ENCODE measurements around the gene NUDT7. TPM values are rescaled to one million over a fixed set of nuclear protein-coding genes. Genes with fewer than 3 reads are reported as not detected.

The NUDT7 gene
- total and polyA plus RNA-seq, 4 donors: 3.8 to 28.7 (median 10.1) TPM

DNA sequence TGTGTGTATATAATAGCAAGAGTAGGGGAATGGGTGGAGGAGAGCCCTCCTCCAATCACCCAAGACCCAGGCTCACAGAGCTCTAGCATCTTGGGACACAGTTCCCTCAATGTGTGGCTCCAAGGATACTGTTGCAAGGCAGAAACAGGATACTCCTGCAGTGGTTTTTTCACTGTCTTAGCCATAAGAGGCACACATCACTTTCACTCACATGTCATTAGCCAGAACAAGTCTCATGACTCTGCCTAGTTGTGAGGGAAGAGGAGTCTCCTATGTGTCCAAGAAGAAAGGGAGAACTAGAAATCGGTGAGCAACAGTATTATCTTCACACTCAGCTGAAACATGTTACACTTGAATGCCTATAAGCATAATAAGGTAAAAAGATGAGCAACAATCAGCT lies 11.1 kb upstream of the NUDT7 start:
- no peaks in the 10 kb centered on the region for H3K4me1 ChIP-seq (ENCODE audit: control insufficient read depth in 1 of 2, insufficient read depth in 2 of 2, low read length in 2 of 2)
- intact Hi-C loops (cut with DNase I): no loop called here
- H3K36me3 ChIP-seq (ENCODE audit: control insufficient read depth in 1 of 2, insufficient read depth in 2 of 2, low read length in 1 of 2): no peaks in the 10 kb centered on the region
- H3K27me3 ChIP-seq (ENCODE audit: control insufficient read depth in 1 of 2, insufficient read depth in 2 of 2, low read length in 1 of 2): no peaks in the 10 kb centered on the region
- peaks cover 2% of the 10 kb centered on the region for H3K9me3 ChIP-seq (ENCODE audit: control insufficient read depth, low read length)
- H3K27ac ChIP-seq (ENCODE audit: low read depth in 1 of 2, low read length in 2 of 2): no peak overlapping the region
- no peak for DNase-seq
- 87 to 88% methylated on average over 1 of the region's 1 CpG for WGBS, 2 donors
- ATAC-seq (ENCODE audit: low FRiP score): no peak
- no peak overlapping the region for H3K4me3 ChIP-seq (ENCODE audit: low read length in 2 of 2)

DNA sequence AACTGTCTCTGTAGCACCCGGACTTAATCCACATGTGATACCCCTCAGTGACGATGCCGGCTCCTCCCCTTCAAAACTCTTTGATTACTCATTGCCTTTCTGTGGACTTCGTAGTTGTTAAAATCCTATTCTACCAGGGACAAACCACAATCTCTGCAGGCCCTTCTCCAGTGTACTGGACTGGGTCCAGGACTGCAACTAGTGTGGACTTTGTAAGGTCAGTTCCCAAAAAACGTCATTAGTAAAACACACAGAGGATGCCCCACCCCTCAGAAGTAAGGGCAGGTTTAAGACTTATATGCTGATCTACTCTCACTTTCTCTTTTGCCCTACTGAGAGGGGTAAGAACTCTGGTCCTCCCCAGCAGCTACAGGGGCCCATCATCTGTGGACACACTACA lies 10.5 kb upstream of the NUDT7 start:
- DNase-seq (no peak), ATAC-seq (ENCODE audit: low FRiP score) (no peak)
- no peaks in the 10 kb centered on the region for H3K36me3 ChIP-seq (ENCODE audit: control insufficient read depth in 1 of 2, insufficient read depth in 2 of 2, low read length in 1 of 2)
- intact Hi-C loops (cut with DNase I): no loop called here
- no peak overlapping the region for H3K27ac ChIP-seq (ENCODE audit: low read depth in 1 of 2, low read length in 2 of 2)
- no peaks in the 10 kb centered on the region for H3K27me3 ChIP-seq (ENCODE audit: control insufficient read depth in 1 of 2, insufficient read depth in 2 of 2, low read length in 1 of 2)
- no peaks in the 10 kb centered on the region for H3K4me1 ChIP-seq (ENCODE audit: control insufficient read depth in 1 of 2, insufficient read depth in 2 of 2, low read length in 2 of 2)
- no peak overlapping the region for H3K4me3 ChIP-seq (ENCODE audit: low read length in 2 of 2)
- H3K9me3 ChIP-seq (ENCODE audit: control insufficient read depth, low read length): peaks cover 2% of the 10 kb centered on the region
- 45 to 62% methylated on average over 5 of the region's 5 CpGs for WGBS, 2 donors

DNA sequence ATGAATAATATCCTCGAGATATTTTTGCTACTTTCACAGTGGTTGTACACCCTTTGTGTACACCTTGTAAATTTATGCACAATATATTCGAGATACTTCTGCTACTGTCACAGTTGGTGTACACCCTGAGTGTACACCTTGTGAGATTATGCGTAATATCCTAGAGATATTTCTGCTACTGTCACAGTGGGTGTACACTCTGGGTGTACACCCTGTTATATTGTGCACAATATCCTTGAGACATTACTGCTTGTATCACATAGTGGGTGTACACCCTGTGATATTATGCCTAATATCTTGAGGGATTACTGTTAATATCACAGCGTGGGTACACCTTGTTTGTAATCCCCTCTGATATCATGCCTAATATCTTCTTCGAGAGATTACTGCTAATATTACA lies 7.2 kb upstream of the NUDT7 start:
- ATAC-seq (ENCODE audit: low FRiP score): no peak
- Histone ChIP-seq H3K36me3 (ENCODE audit: control insufficient read depth in 1 of 2, insufficient read depth in 2 of 2, low read length in 1 of 2) (no peaks in the 10 kb centered on the region), H3K4me3 (ENCODE audit: low read length in 2 of 2) (no peak overlapping the region), H3K9me3 (ENCODE audit: control insufficient read depth, low read length) (peaks cover 2% of the 10 kb centered on the region), H3K27ac (ENCODE audit: low read depth in 1 of 2, low read length in 2 of 2) (no peak overlapping the region), H3K4me1 (ENCODE audit: control insufficient read depth in 1 of 2, insufficient read depth in 2 of 2, low read length in 2 of 2) (no peaks in the 10 kb centered on the region), H3K27me3 (ENCODE audit: control insufficient read depth in 1 of 2, insufficient read depth in 2 of 2, low read length in 1 of 2) (no peaks in the 10 kb centered on the region)
- no peak for DNase-seq
- 88 to 90% methylated on average over 5 of the region's 5 CpGs for WGBS, 2 donors
- intact Hi-C loops (cut with DNase I): no loop called here

DNA sequence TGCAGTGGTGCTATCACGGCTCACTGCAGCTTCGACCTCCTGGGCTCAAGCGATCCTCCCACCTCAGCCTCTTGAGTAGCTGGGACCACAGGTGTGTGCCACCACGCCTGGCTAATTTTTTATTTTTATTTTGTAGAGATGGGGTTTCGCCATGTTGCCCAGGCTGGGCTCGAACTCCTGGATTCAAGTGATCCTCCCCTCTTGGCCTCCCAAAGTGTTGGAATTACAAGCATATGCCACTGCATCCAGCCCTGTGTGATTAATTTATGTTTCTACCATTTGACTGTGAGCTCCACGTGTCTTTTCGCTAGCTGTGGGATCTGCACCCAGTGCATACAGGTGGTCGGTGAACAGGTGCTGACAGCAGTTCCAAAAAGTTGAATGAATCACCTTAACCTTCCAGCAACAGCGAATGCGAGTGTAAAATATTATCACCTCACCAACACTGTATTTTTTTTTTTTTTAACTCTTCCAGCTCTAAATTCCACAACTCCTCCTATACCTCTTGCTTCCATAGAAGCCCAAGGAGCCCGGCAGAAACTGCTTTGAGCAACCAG lies 484 bp upstream of the NUDT7 start:
- Histone ChIP-seq H3K4me1 (ENCODE audit: control insufficient read depth in 1 of 2, insufficient read depth in 2 of 2, low read length in 2 of 2) (no peaks in the 10 kb centered on the region), H3K27ac (ENCODE audit: low read depth in 1 of 2, low read length in 2 of 2) (no peak overlapping the region), H3K36me3 (ENCODE audit: control insufficient read depth in 1 of 2, insufficient read depth in 2 of 2, low read length in 1 of 2) (no peaks in the 10 kb centered on the region), H3K4me3 (ENCODE audit: low read length in 2 of 2) (no peak overlapping the region), H3K9me3 (ENCODE audit: control insufficient read depth, low read length) (no peaks in the 10 kb centered on the region), H3K27me3 (ENCODE audit: control insufficient read depth in 1 of 2, insufficient read depth in 2 of 2, low read length in 1 of 2) (no peaks in the 10 kb centered on the region)
- WGBS, 2 donors: 61 to 62% methylated on average over 12 of the region's 12 CpGs
- no peak for DNase-seq
- intact Hi-C loops (cut with DNase I): loop anchor here in 1 of 2 donors (2.0 to 5.0 kb wide), 2 partner anchors 250 to 281 kb away; no protein-coding TSS in a partner anchor
- ATAC-seq (ENCODE audit: low FRiP score): no peak

DNA sequence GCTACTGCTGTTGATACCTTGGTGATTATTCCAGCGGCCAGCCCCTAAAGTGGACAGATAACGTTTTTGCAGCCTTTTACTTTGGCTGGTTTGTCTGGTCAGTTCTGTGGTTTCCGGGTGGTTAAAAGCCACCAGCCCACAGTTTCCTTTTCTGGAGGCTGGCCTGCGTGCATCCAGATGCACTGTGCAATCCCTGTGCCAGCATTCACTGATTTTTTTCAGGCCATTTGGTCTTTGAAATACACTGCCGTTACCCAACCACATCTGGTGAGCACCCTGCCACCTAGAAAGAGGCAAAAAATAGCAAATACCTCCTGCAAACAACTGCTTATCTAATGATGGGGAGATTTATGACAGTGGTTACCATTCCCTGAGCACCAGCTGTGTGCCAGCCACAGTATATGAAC lies 797 bp downstream of the NUDT7 start:
- intact Hi-C loops (cut with DNase I): loop anchor here in 1 of 2 donors (2.0 to 5.0 kb wide), 2 partner anchors 249 to 280 kb away; no protein-coding TSS in a partner anchor
- no peaks in the 10 kb centered on the region for H3K9me3 ChIP-seq (ENCODE audit: control insufficient read depth, low read length)
- WGBS, 2 donors: 0% methylated on average over 5 of the region's 5 CpGs
- peak overlapping the region in 1 of 2 donors; percentile 90 for H3K27ac ChIP-seq (ENCODE audit: low read depth in 1 of 2, low read length in 2 of 2)
- H3K4me1 ChIP-seq (ENCODE audit: control insufficient read depth in 1 of 2, insufficient read depth in 2 of 2, low read length in 2 of 2): no peaks in the 10 kb centered on the region
- H3K36me3 ChIP-seq (ENCODE audit: control insufficient read depth in 1 of 2, insufficient read depth in 2 of 2, low read length in 1 of 2): no peaks in the 10 kb centered on the region
- DNase-seq (peak in 1 of 2 donors; percentile 50), ATAC-seq (ENCODE audit: low FRiP score) (peak; percentile 40)
- H3K4me3 ChIP-seq (ENCODE audit: low read length in 2 of 2): peak overlapping the region; percentile 48 to 87
- H3K27me3 ChIP-seq (ENCODE audit: control insufficient read depth in 1 of 2, insufficient read depth in 2 of 2, low read length in 1 of 2): no peaks in the 10 kb centered on the region

DNA sequence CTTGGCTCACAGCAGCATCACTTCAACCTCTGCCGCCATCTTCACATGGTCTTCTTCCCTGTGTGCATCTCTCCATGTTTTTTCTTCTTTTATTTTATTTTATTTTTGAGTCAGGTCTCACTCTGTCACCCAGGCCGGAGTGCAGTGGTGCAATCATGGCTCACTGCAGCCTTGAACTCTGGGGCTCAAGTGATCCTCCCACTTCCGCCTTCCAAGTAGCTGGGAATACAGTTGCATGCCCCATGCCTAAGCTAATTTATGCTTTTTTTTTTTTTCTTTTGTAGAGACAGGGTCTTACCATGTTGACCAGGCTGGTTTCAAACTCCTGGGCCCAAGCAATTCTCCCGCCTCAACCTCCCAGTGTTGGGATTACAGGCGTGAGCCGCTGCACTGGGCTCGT lies 1.9 kb downstream of the NUDT7 start:
- WGBS, 2 donors: 97 to 99% methylated on average over 7 of the region's 7 CpGs

DNA sequence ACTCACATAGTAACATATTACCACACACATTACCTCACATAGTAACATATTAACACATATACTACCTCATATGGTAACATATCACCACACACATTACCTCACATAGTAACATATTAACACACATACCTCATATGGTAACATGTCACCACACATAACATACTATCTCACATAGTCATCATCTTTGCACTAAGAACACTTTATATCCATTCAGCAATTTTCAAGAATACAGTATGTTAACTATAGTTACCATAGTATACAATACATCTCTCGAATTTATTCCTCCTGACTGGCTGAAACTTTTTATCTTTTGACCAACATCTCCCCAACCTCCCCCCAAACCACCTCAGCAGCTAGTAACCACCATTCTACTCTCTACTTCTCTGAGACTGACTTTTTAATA lies 7.6 kb downstream of the NUDT7 start:
- intact Hi-C loops (cut with DNase I): loop anchor here in 1 of 2 donors (5.0 kb wide), 1 partner anchor 32 kb away; no protein-coding TSS in a partner anchor
- no peak for DNase-seq
- 0% methylated on average over 1 of the region's 1 CpG for whole genome bisulfite sequencing, 2 donors

More for the DNA sequence above, 1.9 kb downstream of the NUDT7 start:
- no peak overlapping the region for H3K27ac ChIP-seq (ENCODE audit: low read depth in 1 of 2, low read length in 2 of 2)
- H3K4me3 ChIP-seq (ENCODE audit: low read length in 2 of 2): no peak overlapping the region
- no peak for DNase-seq
- intact Hi-C loops (cut with DNase I): loop anchor here in 1 of 2 donors (5.0 kb wide), 1 partner anchor 248 kb away; no protein-coding TSS in a partner anchor
- H3K36me3 ChIP-seq (ENCODE audit: control insufficient read depth in 1 of 2, insufficient read depth in 2 of 2, low read length in 1 of 2): no peaks in the 10 kb centered on the region
- ATAC-seq (ENCODE audit: low FRiP score): no peak
- H3K27me3 ChIP-seq (ENCODE audit: control insufficient read depth in 1 of 2, insufficient read depth in 2 of 2, low read length in 1 of 2): no peaks in the 10 kb centered on the region
- no peaks in the 10 kb centered on the region for H3K4me1 ChIP-seq (ENCODE audit: control insufficient read depth in 1 of 2, insufficient read depth in 2 of 2, low read length in 2 of 2)
- H3K9me3 ChIP-seq (ENCODE audit: control insufficient read depth, low read length): no peaks in the 10 kb centered on the region

DNA sequence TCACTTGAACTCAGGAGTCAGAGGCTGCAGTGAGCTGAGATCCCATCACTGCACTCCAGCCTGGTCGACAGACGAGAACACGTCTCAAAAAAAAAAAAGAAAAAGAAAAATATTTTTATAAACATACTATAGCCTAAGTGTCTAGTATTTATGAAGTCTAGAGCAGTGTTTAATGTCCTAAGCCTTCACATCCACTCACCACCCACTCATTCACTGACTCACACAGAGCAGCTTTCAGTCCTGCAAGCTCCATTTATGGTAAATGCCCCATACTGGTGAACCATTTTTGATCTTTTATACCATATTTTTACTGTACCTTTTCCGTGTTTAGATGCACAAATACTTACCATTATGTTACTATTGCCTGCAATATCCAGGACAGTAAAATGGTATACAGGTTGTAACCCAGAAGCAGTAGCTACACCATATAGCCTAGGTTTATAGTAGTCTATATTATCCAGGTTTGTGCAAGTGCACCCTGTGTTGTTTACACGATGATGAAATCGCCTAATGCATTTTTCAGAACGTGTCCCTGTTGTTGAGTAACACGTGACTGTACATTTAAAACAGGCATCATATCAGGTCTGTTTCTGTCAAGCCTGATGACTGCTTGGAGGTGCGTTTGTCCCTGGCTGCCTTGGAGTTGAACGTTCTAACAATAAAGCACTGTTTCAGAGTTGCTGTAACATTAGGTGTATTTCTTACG lies 10.1 kb downstream of the NUDT7 start:
- ATAC-seq (ENCODE audit: low FRiP score): no peak
- H3K36me3 ChIP-seq (ENCODE audit: control insufficient read depth in 1 of 2, insufficient read depth in 2 of 2, low read length in 1 of 2): no peaks in the 10 kb centered on the region
- H3K27me3 ChIP-seq (ENCODE audit: control insufficient read depth in 1 of 2, insufficient read depth in 2 of 2, low read length in 1 of 2): no peaks in the 10 kb centered on the region
- H3K27ac ChIP-seq (ENCODE audit: low read depth in 1 of 2, low read length in 2 of 2): no peak overlapping the region
- 61 to 68% methylated on average over 11 of the region's 11 CpGs for WGBS, 2 donors
- no peak overlapping the region for H3K4me3 ChIP-seq (ENCODE audit: low read length in 2 of 2)
- no peaks in the 10 kb centered on the region for H3K4me1 ChIP-seq (ENCODE audit: control insufficient read depth in 1 of 2, insufficient read depth in 2 of 2, low read length in 2 of 2)
- no peaks in the 10 kb centered on the region for H3K9me3 ChIP-seq (ENCODE audit: control insufficient read depth, low read length)
- DNase-seq: no peak
- intact Hi-C loops (cut with DNase I): no loop called here

More for the DNA sequence above, 7.6 kb downstream of the NUDT7 start:
- Histone ChIP-seq H3K27me3 (ENCODE audit: control insufficient read depth in 1 of 2, insufficient read depth in 2 of 2, low read length in 1 of 2) (no peaks in the 10 kb centered on the region), H3K27ac (ENCODE audit: low read depth in 1 of 2, low read length in 2 of 2) (no peak overlapping the region), H3K36me3 (ENCODE audit: control insufficient read depth in 1 of 2, insufficient read depth in 2 of 2, low read length in 1 of 2) (no peaks in the 10 kb centered on the region), H3K4me3 (ENCODE audit: low read length in 2 of 2) (no peak overlapping the region), H3K4me1 (ENCODE audit: control insufficient read depth in 1 of 2, insufficient read depth in 2 of 2, low read length in 2 of 2) (no peaks in the 10 kb centered on the region), H3K9me3 (ENCODE audit: control insufficient read depth, low read length) (no peaks in the 10 kb centered on the region)
- no peak for ATAC-seq (ENCODE audit: low FRiP score)

DNA sequence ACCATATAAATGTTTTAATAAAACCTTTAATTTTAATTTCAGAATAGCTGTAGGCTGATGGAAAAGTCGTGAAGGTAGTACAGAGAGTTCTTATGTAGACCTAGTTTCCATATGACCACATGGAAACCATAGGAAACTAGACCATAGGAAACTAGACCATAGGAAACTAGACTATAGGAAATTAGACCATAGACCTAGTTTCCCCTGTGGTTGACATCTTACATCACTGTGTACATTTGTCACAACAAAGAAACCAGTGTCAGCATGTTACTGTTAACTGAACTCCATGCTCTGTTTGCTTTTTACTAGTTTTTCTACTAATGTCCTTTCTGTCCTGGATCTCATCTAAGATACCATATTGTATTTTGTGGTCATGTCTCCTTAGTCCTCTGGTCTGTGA lies 14.6 kb downstream of the NUDT7 start:
- no peaks in the 10 kb centered on the region for H3K4me1 ChIP-seq (ENCODE audit: control insufficient read depth in 1 of 2, insufficient read depth in 2 of 2, low read length in 2 of 2)
- no peaks in the 10 kb centered on the region for H3K9me3 ChIP-seq (ENCODE audit: control insufficient read depth, low read length)
- no peak overlapping the region for H3K27ac ChIP-seq (ENCODE audit: low read depth in 1 of 2, low read length in 2 of 2)
- no peaks in the 10 kb centered on the region for H3K36me3 ChIP-seq (ENCODE audit: control insufficient read depth in 1 of 2, insufficient read depth in 2 of 2, low read length in 1 of 2)
- intact Hi-C loops (cut with DNase I): no loop called here
- H3K4me3 ChIP-seq (ENCODE audit: low read length in 2 of 2): no peak overlapping the region
- ATAC-seq (ENCODE audit: low FRiP score): no peak
- no peak for DNase-seq
- H3K27me3 ChIP-seq (ENCODE audit: control insufficient read depth in 1 of 2, insufficient read depth in 2 of 2, low read length in 1 of 2): no peaks in the 10 kb centered on the region
- 77 to 80% methylated on average over 1 of the region's 1 CpG for WGBS, 2 donors

All from aorta (tissue), 5 donors.